ENCODE results near the gene FRMD1.

FRMD1 gene

DNA sequence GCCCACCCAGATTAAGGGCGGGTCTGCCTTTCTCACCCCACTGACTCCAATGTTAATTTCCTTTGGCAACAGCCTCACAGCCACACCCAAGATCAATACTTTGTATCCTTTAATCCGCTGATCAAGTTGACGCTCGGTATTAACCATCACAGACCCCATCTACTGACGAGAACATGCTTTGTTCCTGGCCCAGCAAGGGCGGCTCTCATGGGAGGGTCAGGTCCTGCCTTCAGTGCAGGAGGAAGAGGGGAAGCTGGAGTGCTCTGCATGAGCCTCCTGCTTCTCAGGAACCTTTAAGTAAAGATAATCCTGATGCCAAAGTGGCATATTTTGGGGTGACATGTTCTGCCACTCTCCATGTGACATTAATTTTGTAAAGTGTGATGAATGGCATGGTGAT, 73.2 kb downstream of the FRMD1 start:
- DNase-seq (ENCODE audit: low spot score) = no peak

DNA sequence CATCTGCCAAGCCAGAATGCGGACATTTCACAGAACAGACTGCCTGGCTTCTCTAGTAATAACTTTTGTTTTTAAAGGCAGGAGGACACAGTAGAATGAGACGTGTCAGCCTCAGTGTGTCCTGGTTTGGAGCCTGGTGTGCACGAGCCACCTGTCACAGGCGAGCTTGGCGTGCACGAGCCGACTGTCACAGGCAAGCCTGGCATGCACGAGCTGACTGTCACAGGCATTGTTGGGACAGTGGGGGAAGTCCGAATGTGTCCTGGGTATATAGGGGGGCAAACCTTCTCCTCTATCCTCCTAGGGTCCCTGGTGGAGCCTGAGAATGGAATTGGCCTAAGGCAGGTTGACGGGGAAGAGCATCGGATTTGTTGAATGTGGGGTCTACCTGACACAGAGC, 74.1 kb downstream of the FRMD1 start:
- DNase-seq (ENCODE audit: low spot score) = no peak

DNA sequence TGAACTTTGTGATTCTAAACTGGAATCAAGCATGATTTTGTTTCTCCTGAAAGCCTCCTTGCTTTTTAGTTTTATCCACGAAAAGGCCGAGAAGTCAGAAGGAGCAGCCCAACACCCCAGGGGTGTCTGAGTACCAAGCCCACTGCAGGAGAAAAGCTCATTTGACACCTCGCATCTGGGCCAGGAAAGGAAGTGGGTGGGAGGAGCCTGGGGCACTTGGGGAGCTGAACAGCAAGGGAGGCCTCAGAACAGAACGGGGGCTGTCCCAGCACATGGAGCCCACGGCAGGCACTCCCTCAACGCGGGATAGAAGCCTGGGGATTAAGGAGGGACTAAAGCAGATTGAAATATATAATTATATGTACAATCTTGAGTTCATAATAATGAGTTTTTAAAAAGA, 75.0 kb downstream of the FRMD1 start:
- DNase-seq (ENCODE audit: low spot score) = no peak
